ENCODE results near the gene SBSN.

The SBSN gene

DNA sequence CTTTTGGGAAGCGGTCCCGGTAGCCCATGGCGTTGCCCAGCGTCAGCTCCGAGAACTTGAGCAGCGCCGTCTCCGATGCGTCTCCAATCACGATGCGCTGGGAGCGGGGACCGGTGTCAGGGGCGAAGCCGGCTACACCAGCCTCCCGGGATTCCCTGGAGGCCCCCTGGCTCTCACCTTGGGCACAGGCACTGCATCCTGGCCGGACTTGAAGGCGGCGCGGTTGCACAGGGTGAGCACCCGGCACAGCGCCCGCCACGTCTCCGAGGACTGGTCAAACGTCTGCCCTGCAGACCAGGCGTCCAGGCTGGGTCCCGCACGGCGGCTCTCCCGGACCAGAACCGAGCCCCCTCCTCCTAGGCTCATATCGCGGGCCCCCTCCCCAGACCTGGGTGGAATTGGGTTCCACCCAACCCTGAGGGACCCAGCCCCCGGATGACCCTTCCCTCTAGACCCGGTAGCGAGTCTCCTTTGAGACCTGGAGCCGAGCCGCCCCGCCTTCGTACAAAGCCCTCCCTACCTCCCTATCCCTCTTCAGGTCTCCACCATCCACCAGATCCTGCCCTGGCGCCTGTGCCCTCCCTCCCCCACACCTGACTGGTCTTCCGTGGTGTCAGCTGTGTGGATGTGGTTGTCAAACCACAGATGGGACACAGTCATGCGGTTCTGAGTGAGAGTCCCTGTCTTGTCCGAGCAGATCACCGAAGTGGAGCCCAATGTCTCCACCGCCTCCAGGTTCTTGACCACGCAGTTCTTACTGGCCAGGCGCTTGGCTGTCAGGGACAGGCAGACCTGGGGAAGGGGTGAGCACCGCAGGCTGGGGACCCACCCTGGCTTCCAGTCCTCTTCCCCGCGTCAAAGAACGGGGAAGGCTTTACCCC lies 30.5 kb upstream of the SBSN start:
- H3K4me3 Mint-ChIP-seq, result no peak overlapping the region

DNA sequence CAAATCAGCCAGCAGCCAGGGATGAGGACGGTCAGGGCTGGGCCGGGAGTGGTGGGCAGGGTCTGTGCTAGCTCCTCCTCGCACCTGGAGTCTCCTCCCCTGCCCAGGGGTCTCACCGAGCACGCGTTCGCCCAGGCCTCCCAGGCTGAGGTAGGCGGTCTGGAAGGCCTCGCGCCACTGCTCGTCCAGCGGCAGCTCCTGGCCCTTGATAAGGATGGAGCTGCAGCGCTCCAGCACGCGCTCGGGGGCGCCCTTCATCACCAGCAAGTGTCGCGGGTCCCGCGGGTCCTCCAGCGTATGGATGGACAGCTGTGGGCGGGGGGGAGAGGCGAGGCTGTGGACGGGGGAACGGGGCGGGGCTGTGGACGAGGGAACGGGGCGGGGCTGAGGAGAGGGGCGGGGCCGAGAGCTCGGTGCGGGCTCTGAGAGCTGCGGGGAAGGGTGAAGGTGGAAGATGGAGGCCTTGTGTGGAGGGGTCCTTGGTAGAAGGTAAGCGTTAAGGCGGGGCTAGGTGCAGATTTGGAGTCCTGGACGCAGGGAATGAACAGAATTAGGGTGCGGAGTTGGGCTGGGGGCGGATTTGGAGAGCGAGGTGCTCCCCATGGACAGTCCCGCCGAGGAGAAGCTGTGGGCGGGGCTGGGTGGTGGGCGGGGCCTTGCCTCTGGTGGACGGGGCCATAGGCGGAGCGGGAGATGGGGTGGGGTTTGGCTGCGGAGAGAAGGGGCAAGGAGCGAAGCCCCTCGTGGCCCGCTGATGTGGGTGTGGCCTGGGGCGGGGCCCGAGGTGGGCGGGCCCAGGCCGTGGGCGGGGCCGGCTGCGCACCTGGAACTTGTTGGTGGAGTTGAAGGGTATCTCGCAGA lies 29.7 kb upstream of the SBSN start:
- DNase-seq (ENCODE audit: low spot score in 2 of 2), result no peak
- peaks cover 41% of the 10 kb centered on the region for H3K27me3 Mint-ChIP-seq

More for the DNA sequence above, 30.5 kb upstream of the SBSN start:
- Mint-ChIP-seq H3K4me1 (peaks cover 19% of the 10 kb centered on the region), H3K27me3 (peaks cover 44% of the 10 kb centered on the region), H3K27ac (no peak overlapping the region), H3K9me3 (no peaks in the 10 kb centered on the region), H3K36me3 (peaks cover 4% of the 10 kb centered on the region)
- ATAC-seq (ENCODE audit: low read depth), result peak; percentile 9
- no peak for DNase-seq (ENCODE audit: low spot score in 2 of 2)

DNA sequence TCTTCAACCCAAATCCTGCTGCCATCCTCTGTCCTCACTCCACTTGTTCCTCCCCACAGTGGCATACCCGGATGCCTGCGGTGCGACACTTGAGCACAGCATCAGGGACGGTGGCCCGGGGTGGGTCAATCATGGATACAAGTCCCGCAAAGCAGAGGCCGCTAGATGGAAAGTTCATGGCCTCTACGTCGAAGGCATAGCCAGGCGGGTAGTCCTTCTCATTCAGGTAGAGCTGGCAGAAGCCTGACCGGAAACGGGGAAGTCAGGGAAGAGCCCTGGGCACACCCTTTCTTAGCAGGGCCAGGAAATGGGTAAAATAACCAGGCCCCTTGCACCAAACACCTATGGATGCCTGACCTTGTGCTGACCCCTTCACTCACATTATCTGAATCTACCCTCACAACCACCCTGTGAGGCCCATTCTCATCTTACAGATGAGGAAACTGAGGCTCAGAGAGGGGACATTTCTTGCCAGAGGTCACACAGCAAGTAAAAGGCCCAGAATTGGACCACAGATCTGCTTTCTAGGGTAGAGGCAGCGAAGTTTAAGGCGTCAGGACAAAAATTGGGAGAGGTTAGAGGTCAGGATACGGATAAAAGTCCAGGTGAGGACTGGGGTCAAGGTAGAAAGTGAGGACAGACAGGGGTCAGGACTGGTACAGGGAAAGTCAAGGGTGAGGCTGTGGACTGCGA lies 28.9 kb upstream of the SBSN start:
- peaks cover 17% of the 10 kb centered on the region for H3K4me1 Mint-ChIP-seq
- ATAC-seq (ENCODE audit: low read depth), result no peak
- peaks cover 36% of the 10 kb centered on the region for H3K27me3 Mint-ChIP-seq
- peak overlapping the region; percentile 74 for H3K4me3 Mint-ChIP-seq
- no peak for DNase-seq (ENCODE audit: low spot score in 2 of 2)
- H3K27ac Mint-ChIP-seq, result no peak overlapping the region
- peaks cover 2% of the 10 kb centered on the region for H3K36me3 Mint-ChIP-seq
- H3K9me3 Mint-ChIP-seq, result no peaks in the 10 kb centered on the region

More for the DNA sequence above, 29.7 kb upstream of the SBSN start:
- peaks cover 19% of the 10 kb centered on the region for H3K4me1 Mint-ChIP-seq
- ATAC-seq (ENCODE audit: low read depth), result peak; percentile 28
- H3K36me3 Mint-ChIP-seq, result peaks cover 4% of the 10 kb centered on the region
- peak overlapping the region; percentile 74 for H3K4me3 Mint-ChIP-seq
- H3K9me3 Mint-ChIP-seq, result no peaks in the 10 kb centered on the region
- H3K27ac Mint-ChIP-seq, result no peak overlapping the region

DNA sequence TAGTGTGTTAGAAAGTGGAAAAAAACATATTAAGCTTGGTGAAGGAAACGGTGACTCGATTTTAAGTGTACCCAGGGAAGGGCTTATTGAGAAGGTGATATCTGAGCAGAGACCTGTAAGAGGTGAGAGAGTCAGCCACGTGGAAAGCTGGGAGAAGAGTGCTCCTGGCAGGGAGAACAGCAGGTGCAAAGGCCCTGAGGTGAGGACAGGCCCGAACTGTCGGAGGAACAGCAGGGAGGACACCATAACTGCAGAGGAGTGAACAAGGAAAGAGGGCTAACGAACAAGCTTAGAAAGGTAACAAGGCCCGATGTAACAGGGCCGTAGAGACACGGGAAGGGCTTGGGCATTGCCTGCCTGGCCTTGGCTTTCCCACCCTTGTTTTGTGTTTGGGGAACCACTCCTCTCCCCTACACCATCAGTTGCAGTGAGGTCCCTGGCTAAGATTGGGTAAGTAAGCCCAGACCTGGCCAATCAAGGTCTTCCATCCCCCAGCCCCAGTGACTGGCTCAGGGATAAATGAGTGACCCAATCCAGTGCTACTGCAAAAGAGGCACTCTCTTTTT lies 28.0 kb upstream of the SBSN start:
- peaks cover 30% of the 10 kb centered on the region for H3K27me3 Mint-ChIP-seq
- H3K9me3 Mint-ChIP-seq, result no peaks in the 10 kb centered on the region
- peaks cover 2% of the 10 kb centered on the region for H3K36me3 Mint-ChIP-seq
- no peak overlapping the region for H3K4me3 Mint-ChIP-seq
- H3K27ac Mint-ChIP-seq, result no peak overlapping the region
- ATAC-seq (ENCODE audit: low read depth) (no peak), DNase-seq (ENCODE audit: low spot score in 2 of 2) (no peak)
- peaks cover 12% of the 10 kb centered on the region for H3K4me1 Mint-ChIP-seq

DNA sequence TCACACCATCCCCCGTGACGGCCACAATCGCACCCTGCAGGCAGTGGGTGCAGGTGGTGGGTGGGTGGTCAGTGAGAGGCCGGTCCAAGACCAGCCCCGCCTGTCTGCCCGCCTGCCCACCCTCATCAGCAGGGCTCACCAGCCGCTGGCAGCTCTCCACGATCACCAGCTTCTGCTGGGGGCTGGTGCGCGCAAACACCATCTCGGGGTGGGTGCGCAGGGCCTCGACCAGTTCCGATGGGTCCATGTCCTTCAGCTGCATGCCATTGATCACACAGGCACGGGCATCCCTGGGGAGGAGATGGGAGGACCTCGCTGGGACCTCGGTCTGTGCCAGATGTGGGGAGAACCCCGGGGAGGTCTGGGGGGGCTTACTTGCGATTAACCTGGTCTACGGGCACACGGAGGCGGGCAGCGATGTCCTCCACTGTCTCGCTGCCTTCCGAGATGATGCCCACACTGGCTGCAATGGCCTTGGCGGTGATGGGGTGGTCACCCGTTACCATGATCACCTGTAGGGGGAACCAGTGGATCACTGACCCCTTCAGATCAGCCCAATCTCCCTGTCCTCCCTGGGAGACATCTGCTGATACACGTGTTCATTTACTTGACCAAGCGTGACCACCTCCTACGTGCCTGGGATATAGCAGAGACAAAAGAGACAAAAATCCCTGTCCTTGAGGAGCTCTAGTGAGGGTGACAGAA lies 27.3 kb upstream of the SBSN start:
- no peak overlapping the region for H3K27ac Mint-ChIP-seq
- no peak for DNase-seq (ENCODE audit: low spot score in 2 of 2)

DNA sequence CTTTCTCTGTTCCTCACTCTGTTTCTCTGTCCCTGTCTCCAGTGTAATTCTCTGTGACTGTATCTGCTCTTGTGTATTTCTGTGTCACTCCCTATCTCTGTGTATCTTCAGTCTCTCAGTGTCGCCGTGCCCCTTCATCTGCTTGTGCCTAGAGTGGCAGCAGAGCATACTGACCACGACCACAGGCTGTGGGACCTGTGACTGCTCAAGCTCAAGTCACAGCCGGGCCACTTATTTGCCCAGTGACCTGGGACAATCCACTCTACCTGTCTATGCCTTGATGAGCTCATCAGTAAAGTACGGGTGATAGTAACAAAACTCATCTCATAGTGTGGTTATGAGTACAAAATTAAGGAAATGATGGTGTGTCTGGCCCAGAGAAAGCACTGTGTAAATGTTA lies 26.0 kb upstream of the SBSN start:
- Mint-ChIP-seq H3K27me3 (peaks cover 20% of the 10 kb centered on the region), H3K36me3 (peaks cover 12% of the 10 kb centered on the region), H3K9me3 (no peaks in the 10 kb centered on the region), H3K4me1 (peaks cover 10% of the 10 kb centered on the region), H3K27ac (no peak overlapping the region), H3K4me3 (no peak overlapping the region)
- ATAC-seq (ENCODE audit: low read depth) (no peak), DNase-seq (ENCODE audit: low spot score in 2 of 2) (no peak)

More for the DNA sequence above, 27.3 kb upstream of the SBSN start:
- H3K36me3 Mint-ChIP-seq, result peaks cover 7% of the 10 kb centered on the region
- peaks cover 28% of the 10 kb centered on the region for H3K27me3 Mint-ChIP-seq
- H3K9me3 Mint-ChIP-seq, result no peaks in the 10 kb centered on the region
- ATAC-seq (ENCODE audit: low read depth), result no peak
- H3K4me1 Mint-ChIP-seq, result peaks cover 12% of the 10 kb centered on the region
- no peak overlapping the region for H3K4me3 Mint-ChIP-seq

DNA sequence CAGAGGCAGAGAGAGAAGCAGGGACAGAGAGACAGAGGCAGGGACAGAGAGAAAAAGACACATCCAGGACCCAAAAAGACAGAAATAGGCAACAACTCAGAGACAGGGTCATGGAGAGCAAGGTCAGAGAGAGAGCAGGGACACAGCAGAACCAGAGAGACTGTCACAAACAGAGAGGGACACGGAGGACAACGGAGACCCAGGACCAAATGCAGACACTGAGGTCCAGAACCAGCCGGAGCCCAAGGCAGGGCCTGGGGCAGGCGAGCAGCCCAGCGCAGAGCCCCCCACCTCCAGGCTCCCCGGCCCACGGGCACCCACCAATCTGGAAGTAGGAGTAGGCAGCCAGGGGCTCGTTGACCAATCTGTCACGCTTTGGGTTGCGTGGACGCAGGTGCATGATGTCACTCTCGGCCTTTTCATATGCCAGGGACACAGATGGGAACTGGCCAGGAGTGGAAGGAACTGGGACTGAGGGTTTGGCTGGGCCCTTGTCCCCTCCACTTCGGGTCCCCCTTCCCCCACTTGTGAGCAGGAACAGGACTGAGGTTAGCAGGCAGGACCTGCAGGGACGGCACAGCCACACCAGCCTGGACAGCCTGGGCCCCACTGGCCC lies 25.4 kb upstream of the SBSN start:
- Mint-ChIP-seq H3K27me3 (peaks cover 20% of the 10 kb centered on the region), H3K36me3 (peaks cover 14% of the 10 kb centered on the region), H3K9me3 (no peaks in the 10 kb centered on the region), H3K4me3 (no peak overlapping the region), H3K4me1 (peaks cover 15% of the 10 kb centered on the region), H3K27ac (no peak overlapping the region)
- no peak for ATAC-seq (ENCODE audit: low read depth)
- DNase-seq (ENCODE audit: low spot score in 2 of 2), result no peak

DNA sequence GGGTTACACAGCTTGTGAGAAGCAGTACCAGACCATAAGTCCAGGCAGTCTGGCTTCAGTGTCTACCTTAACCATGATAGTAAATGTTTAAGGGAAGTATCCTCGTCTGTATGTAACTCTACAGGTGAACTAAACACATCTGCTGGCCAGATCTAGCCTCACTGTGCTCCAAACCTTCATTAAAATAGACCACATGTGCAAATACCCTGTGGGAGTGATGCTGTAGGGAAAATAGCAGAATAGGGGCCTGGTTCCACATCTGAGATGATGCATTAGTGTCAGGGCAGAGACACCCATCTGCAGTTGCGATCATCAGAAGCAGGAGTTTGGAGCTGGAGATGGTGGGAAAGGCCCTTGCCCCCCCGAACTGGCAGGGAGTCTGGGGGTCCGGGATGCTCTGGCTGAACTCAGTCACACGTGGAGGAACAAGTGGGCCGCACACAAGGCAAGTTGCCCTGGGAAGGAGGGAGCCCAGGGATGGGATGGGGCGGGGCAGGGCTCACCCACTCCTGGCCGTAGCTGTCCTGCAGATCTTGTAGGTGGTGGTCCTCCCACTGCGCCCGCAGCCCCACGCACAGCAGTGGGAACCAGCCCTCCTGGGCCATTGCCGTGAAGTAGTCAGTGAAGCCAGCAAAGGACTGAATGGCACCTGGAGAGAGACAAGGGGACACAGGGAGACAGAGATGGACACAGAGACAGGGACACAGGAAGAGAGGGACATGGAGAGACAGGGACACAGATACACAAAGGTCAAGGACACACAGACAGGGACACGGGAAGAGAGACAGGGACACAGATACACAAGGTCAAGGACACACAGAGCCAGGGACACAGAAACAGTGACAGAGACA lies 24.6 kb upstream of the SBSN start:
- H3K4me1 Mint-ChIP-seq, result peaks cover 16% of the 10 kb centered on the region
- no peaks in the 10 kb centered on the region for H3K9me3 Mint-ChIP-seq
- H3K4me3 Mint-ChIP-seq, result no peak overlapping the region
- H3K27ac Mint-ChIP-seq, result no peak overlapping the region
- peaks cover 18% of the 10 kb centered on the region for H3K27me3 Mint-ChIP-seq
- H3K36me3 Mint-ChIP-seq, result peaks cover 16% of the 10 kb centered on the region
- DNase-seq (ENCODE audit: low spot score in 2 of 2) (no peak), ATAC-seq (ENCODE audit: low read depth) (no peak)

DNA sequence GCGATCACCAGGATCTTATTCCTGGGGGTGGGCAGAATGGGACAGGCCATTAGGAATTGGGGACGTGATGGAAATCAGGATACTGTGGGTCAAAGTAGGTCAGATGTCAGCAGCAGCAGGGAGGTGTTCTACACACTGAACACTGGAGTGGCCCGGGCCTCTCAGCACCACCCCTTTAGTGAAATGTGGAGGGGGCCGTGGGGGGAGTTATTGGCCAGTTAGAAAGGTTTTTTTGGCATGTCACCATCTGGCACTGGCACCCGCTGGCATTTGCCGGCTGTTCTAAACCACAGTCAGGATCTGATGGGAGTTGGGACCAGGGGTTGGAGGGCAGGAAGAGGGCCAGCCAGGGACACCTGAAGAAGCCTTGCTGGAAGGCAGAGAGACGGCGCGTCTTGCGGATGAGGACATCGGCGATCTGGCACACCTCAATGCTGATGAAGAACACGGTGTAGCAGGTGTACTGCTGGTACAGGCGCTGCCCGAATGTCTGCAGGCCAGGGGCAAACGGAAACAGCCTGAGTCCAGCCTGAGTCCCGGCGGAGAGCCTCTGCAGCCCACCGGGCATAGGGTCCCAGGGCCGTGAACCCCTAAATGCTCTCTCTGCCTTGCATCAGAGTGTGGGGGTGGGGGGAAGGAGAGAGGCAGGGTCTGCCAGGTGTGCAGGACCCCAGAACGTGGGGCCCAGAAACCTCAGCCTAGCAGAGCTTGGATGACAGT lies 23.1 kb upstream of the SBSN start:
- Mint-ChIP-seq H3K9me3 (no peaks in the 10 kb centered on the region), H3K36me3 (peaks cover 19% of the 10 kb centered on the region), H3K27me3 (peaks cover 11% of the 10 kb centered on the region), H3K27ac (no peak overlapping the region), H3K4me1 (peaks cover 20% of the 10 kb centered on the region), H3K4me3 (no peak overlapping the region)
- ATAC-seq (ENCODE audit: low read depth), result no peak
- DNase-seq (ENCODE audit: low spot score in 2 of 2), result no peak

DNA sequence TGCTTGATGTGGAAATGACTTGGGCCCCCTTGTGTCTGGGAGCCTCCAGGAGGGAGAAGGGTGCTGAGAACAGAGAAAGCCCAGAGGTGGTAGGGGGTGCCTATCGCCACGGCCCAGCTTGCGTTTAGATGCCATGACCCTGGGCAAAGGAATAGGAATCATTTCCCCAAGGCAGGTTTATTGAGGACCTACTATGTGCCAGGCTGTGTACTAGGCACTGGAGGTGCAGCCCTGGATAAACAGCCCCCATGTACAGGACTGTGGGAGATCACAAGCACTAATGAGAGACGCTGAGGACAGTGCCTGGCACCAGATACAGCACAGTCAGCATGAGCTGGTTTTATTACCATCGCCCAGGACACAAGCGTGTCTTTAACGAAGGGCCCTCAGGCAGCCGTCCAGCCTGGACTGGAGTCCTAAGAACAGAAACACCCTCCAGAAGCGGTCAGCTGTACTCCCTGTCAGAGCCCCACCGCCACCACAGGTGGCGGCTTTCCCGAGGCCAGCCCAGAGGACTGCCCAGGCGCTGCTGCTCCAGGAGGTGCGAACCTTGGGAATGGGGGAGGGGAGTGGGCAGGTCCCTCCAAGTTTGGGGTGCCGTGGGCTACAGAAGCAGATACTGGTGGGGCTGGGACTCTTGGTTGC lies 21.9 kb upstream of the SBSN start:
- DNase-seq (ENCODE audit: low spot score in 2 of 2) (no peak), ATAC-seq (ENCODE audit: low read depth) (no peak)
- H3K9me3 Mint-ChIP-seq, result no peaks in the 10 kb centered on the region
- H3K4me3 Mint-ChIP-seq, result no peak overlapping the region
- H3K36me3 Mint-ChIP-seq, result peaks cover 19% of the 10 kb centered on the region
- peaks cover 22% of the 10 kb centered on the region for H3K4me1 Mint-ChIP-seq
- H3K27ac Mint-ChIP-seq, result no peak overlapping the region
- peaks cover 5% of the 10 kb centered on the region for H3K27me3 Mint-ChIP-seq

DNA sequence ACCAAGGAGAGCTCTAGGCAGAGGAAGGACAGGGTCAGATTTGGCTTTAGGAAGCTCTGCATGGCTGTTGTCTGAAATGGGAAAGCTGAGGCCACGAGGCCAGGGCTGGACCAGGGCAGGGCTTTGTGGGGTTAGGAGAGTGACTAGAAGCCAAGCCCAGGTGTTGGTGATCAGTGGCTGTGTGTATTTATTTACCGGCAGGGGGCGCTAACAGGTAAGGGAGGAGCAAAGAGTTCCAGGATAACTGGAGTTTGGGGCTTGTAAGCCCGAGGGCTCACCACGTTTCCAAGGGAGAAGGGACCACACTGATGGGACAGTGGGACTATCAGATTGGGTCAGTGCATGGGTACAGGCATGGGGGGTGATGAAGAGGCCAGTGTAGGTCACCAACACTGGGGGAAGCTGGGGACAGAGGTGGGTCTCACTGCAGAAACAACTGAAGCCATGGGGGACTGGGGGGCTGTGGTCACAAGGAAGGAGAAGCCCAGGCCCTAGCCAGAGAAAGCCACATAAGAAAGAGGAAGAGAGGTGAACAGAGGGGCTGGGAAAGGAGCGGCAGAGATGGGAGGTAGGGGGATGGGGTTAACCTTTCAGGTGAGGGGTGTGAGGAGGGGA lies 21.2 kb upstream of the SBSN start:
- ATAC-seq (ENCODE audit: low read depth) (peak; percentile 23), DNase-seq (ENCODE audit: low spot score in 2 of 2) (peak; percentile 54 to 61)
- peaks cover 5% of the 10 kb centered on the region for H3K27me3 Mint-ChIP-seq
- no peak overlapping the region for H3K27ac Mint-ChIP-seq
- H3K4me3 Mint-ChIP-seq, result no peak overlapping the region
- peaks cover 29% of the 10 kb centered on the region for H3K4me1 Mint-ChIP-seq
- H3K9me3 Mint-ChIP-seq, result no peaks in the 10 kb centered on the region
- peaks cover 19% of the 10 kb centered on the region for H3K36me3 Mint-ChIP-seq
